Liver (tissue), 9 donors: ENCODE measurements around the gene NCK2. TPM values are rescaled to one million over a fixed set of nuclear protein-coding genes. Genes with fewer than 3 reads are reported as not detected.

Experiments
- DNase-seq: peaks from one replicate; pipeline ENCODE4 v3.0.0-alpha.2; 2017; ENCODE audit warnings: low spot score
- H3K27ac ChIP-seq, 2 donors: one replicate each; pipeline ENCODE4 v1.7.0; 2013; ENCODE audit warnings: inconsistent platforms in 2 of 2, low read length in 2 of 2, control low read depth in 1 of 2, low read depth in 1 of 2, mild to moderate bottlenecking in 1 of 2
- H3K27me3 ChIP-seq, 4 donors: one replicate each; pipeline versions ENCODE4 v1.6.1 to v1.7.0; 2013; ENCODE audit warnings: low read length in 3 of 4, inconsistent platforms in 1 of 4, mild to moderate bottlenecking in 1 of 4, moderate library complexity in 1 of 4; ENCODE audit not compliant: control insufficient read depth in 4 of 4, insufficient read depth in 4 of 4
- H3K36me3 ChIP-seq, 4 donors: one replicate each; pipeline versions ENCODE4 v1.6.1 to v1.7.0; 2013; ENCODE audit warnings: low read length in 3 of 4, mild to moderate bottlenecking in 3 of 4, low read depth in 1 of 4, moderate library complexity in 1 of 4; ENCODE audit not compliant: control insufficient read depth in 4 of 4, insufficient read depth in 3 of 4
- H3K4me1 ChIP-seq, 4 donors: one replicate each; pipeline versions ENCODE4 v1.6.1 to v1.7.0; 2013; ENCODE audit warnings: low read length in 3 of 4, mild to moderate bottlenecking in 3 of 4, moderate library complexity in 1 of 4; ENCODE audit not compliant: control insufficient read depth in 4 of 4, insufficient read depth in 4 of 4
- H3K4me3 ChIP-seq, 3 donors: one replicate each; pipeline versions ENCODE4 v1.6.1 to v1.7.0; 2013; ENCODE audit warnings: low read length in 3 of 3, control low read depth in 1 of 3, low read depth in 1 of 3, mild to moderate bottlenecking in 1 of 3
- H3K9ac ChIP-seq, 2 donors: one replicate each; pipeline ENCODE4 v1.7.0; 2013; ENCODE audit warnings: low read length in 2 of 2, mild to moderate bottlenecking in 2 of 2, moderate library complexity in 2 of 2, control low read depth in 1 of 2, low read depth in 1 of 2
- H3K9me3 ChIP-seq, 4 donors: one replicate each; pipeline versions ENCODE4 v1.6.1 to v1.7.0; 2013; ENCODE audit warnings: low read length in 3 of 4; ENCODE audit not compliant: control insufficient read depth in 4 of 4
- ATF3 ChIP-seq: IDR thresholded peaks from 2 replicates; pipeline ENCODE4 v1.6.1; 2016; ENCODE audit warnings: antibody characterized with exemption
- CTCF ChIP-seq: fragments of 150-350 bp; IDR thresholded peaks from 2 replicates; pipeline ENCODE4 v1.5.1; 2017; ENCODE audit warnings: improper control_type of control experiment, low read depth, low read length; ENCODE audit not compliant: missing input control
- EGR1 ChIP-seq, 2 donors: IDR thresholded peaks; 2 replicates each; pipeline ENCODE4 v1.6.1; 2016 to 2018; ENCODE audit warnings: antibody characterized with exemption in 2 of 2, low read depth in 2 of 2
- FOXA1 ChIP-seq: IDR thresholded peaks from 2 replicates; pipeline ENCODE4 v1.6.1; 2016; ENCODE audit warnings: antibody characterized with exemption
- FOXA2 ChIP-seq: IDR thresholded peaks from 2 replicates; pipeline ENCODE4 v1.6.1; 2016; ENCODE audit warnings: antibody characterized with exemption
- GABPA ChIP-seq, 2 donors: IDR thresholded peaks in 1 of 2; conservative IDR thresholded peaks in 1 of 2; 2 replicates each; pipeline ENCODE4 v1.6.1; 2016; ENCODE audit warnings: antibody characterized with exemption in 2 of 2, mild to moderate bottlenecking in 1 of 2, moderate library complexity in 1 of 2
- HNF4A ChIP-seq, 2 donors: conservative IDR thresholded peaks; 2 replicates each; pipeline ENCODE4 v1.6.1; 2016; ENCODE audit warnings: antibody characterized with exemption in 2 of 2, mild to moderate bottlenecking in 2 of 2
- HNF4G ChIP-seq: IDR thresholded peaks from 2 replicates; pipeline ENCODE4 v1.6.1; 2016; ENCODE audit warnings: antibody characterized with exemption
- JUND ChIP-seq, 2 donors: IDR thresholded peaks; 2 replicates each; pipeline ENCODE4 v1.6.1; 2016; ENCODE audit warnings: antibody characterized with exemption in 2 of 2
- MAX ChIP-seq: IDR thresholded peaks from 2 replicates; pipeline ENCODE4 v1.6.1; 2016; ENCODE audit warnings: antibody characterized with exemption
- NR2F2 ChIP-seq: IDR thresholded peaks from 2 replicates; pipeline ENCODE4 v1.6.1; 2016; ENCODE audit warnings: antibody characterized with exemption
- RAD21 ChIP-seq, 2 donors: IDR thresholded peaks; 2 replicates each; pipeline ENCODE4 v1.6.1; 2016; ENCODE audit warnings: antibody characterized with exemption in 2 of 2, mild to moderate bottlenecking in 2 of 2
- REST ChIP-seq: IDR thresholded peaks from 2 replicates; pipeline ENCODE4 v1.6.1; 2016; ENCODE audit warnings: antibody characterized with exemption, mild to moderate bottlenecking
- RXRA ChIP-seq, 2 donors: IDR thresholded peaks; 2 replicates each; pipeline ENCODE4 v1.6.1; 2017 to 2018; ENCODE audit warnings: antibody characterized with exemption in 2 of 2, mild to moderate bottlenecking in 1 of 2
- SP1 ChIP-seq: IDR thresholded peaks from 2 replicates; pipeline ENCODE4 v1.6.1; 2018; ENCODE audit warnings: antibody characterized with exemption, mild to moderate bottlenecking
- TAF1 ChIP-seq: conservative IDR thresholded peaks from 2 replicates; pipeline ENCODE4 v1.6.1; 2016; ENCODE audit warnings: antibody characterized with exemption, mild to moderate bottlenecking
- YY1 ChIP-seq: IDR thresholded peaks from 2 replicates; pipeline ENCODE4 v1.6.1; 2016; ENCODE audit warnings: antibody characterized with exemption, mild to moderate bottlenecking
- ZBTB33 ChIP-seq: IDR thresholded peaks from 2 replicates; pipeline ENCODE4 v1.6.1; 2016; ENCODE audit warnings: antibody characterized with exemption
- WGBS: extraction: QIAGEN DNeasy Blood & Tissue Kit; methylation state at CpG from one replicate; pipeline ENCODE4 v1.1.7; 2013; 5-methylcytosine and 5-hydroxymethylcytosine counted together
- polyA plus RNA-seq, 2 donors: library from polyadenylated mRNA; stranded (reverse) in 1 of 2; unstranded in 1 of 2; fragments of 200-250 nt in 1 of 2; fragments of >200 nt in 1 of 2; fragmentation: Nextera tagmentation in 1 of 2; extraction: Ambion mirVana in 1 of 2; gene quantifications; one replicate each; pipeline versions ENCODE4 v1.2.1 to v1.2.3, GENCODE V29; 2013 to 2015
- total RNA-seq, 2 donors: library from RNA; depleted of rRNA; stranded (reverse); fragments of >200 nt; gene quantifications; one replicate each; pipeline ENCODE4 v1.2.3, GENCODE V29; 2014
- donor health status: healthy.
- donor health status: healthy.
- donor health status: healthy.
- donor health status: healthy.
- donor health status: healthy.

NCK2 gene
- total and polyA plus RNA-seq, 4 donors: 3.4 to 15.0 (median 10.7) TPM

- Histone ChIP-seq H3K27ac (no peak overlapping the region), H3K9me3 (no peaks in the 10 kb centered on the region), H3K36me3 (no peaks in the 10 kb centered on the region), H3K4me1 (peaks cover 0 to 11% (median 4%) of the 10 kb centered on the region in 4 donors), H3K4me3 (no peak overlapping the region), H3K27me3 (no peaks in the 10 kb centered on the region), H3K9ac (no peak overlapping the region)
- no peak for DNase-seq
- no peak for TF ChIP-seq HNF4G
- no peak for TF ChIP-seq ZBTB33
- no peak for TF ChIP-seq REST
- TF ChIP-seq FOXA2: no peak
- no peak for TF ChIP-seq MAX
- no peak for TF ChIP-seq ATF3
- TF ChIP-seq RXRA (IDR thresholded peaks at IDR 0.05): no peak
- TF ChIP-seq FOXA1: no peak
- TF ChIP-seq EGR1 (IDR thresholded peaks at IDR 0.05; ENCODE audit: low read depth in 2 of 2): no peak
- TF ChIP-seq YY1: no peak
- no peak for TF ChIP-seq JUND (IDR thresholded peaks at IDR 0.05)
- no peak for TF ChIP-seq TAF1
- TF ChIP-seq HNF4A (conservative IDR thresholded peaks at IDR 0.05): no peak
- TF ChIP-seq CTCF: no peak
- WGBS: 89% methylated on average over 3 of the region's 3 CpGs
Observed at GRCh38 chr2:105751272-105751671, 6.6 kb downstream of the NCK2 start.

- H3K9me3 ChIP-seq: no peaks in the 10 kb centered on the region
- no peak overlapping the region for H3K27ac ChIP-seq
- no peak overlapping the region for H3K9ac ChIP-seq
- H3K4me1 ChIP-seq: peaks cover 0 to 3% (median under 1%) of the 10 kb centered on the region in 4 donors
- H3K36me3 ChIP-seq: no peaks in the 10 kb centered on the region
- H3K4me3 ChIP-seq: no peak overlapping the region
- no peaks in the 10 kb centered on the region for H3K27me3 ChIP-seq
- no peak for DNase-seq
- 92% methylated on average over 5 of the region's 5 CpGs for WGBS
- TF ChIP-seq ATF3: no peak
- no peak for TF ChIP-seq MAX
- no peak for TF ChIP-seq RAD21 (IDR thresholded peaks at IDR 0.05)
- TF ChIP-seq TAF1: no peak
- no peak for TF ChIP-seq RXRA (IDR thresholded peaks at IDR 0.05)
- TF ChIP-seq SP1: no peak
- no peak for TF ChIP-seq JUND (IDR thresholded peaks at IDR 0.05)
- TF ChIP-seq HNF4A (conservative IDR thresholded peaks at IDR 0.05): no peak
- no peak for TF ChIP-seq FOXA1
- TF ChIP-seq HNF4G: no peak
- TF ChIP-seq REST: no peak
- no peak for TF ChIP-seq GABPA (IDR thresholded peaks at IDR 0.05 in 1 of 2, conservative IDR thresholded peaks at IDR 0.05 in 1 of 2)
- TF ChIP-seq NR2F2: no peak
- no peak for TF ChIP-seq FOXA2
Observed at GRCh38 chr2:105752691-105753358, 8.1 kb downstream of the NCK2 start.
